H9 (cell line): Measurements from ENCODE around the gene FOLR2. TPM values are rescaled to one million over a fixed set of nuclear protein-coding genes. Genes with fewer than 3 reads are reported as not detected.

ENCODE experiments used
- DNase-seq: peaks from one replicate; pipeline ENCODE4 v3.0.0-alpha.2; 2017
- H2AFZ ChIP-seq: one replicate; pipeline ENCODE4 v1.6.1; 2013; ENCODE audit warnings: mild to moderate bottlenecking, low read length, control low read depth, moderate library complexity
- H2AK5ac ChIP-seq: 2 replicates; pipeline ENCODE4 v1.6.1; 2013; ENCODE audit warnings: low read length, control low read depth, mixed read lengths; ENCODE audit not compliant: insufficient read length
- H2BK120ac ChIP-seq: one replicate; pipeline ENCODE4 v1.6.1; 2013; ENCODE audit warnings: low read depth, mild to moderate bottlenecking, low read length, control low read depth, inconsistent platforms; ENCODE audit not compliant: poor library complexity, severe bottlenecking
- H2BK12ac ChIP-seq: 2 replicates; pipeline ENCODE4 v1.6.1; 2013; ENCODE audit warnings: low read length, control low read depth, mixed read lengths, low read depth; ENCODE audit not compliant: insufficient read length
- H2BK15ac ChIP-seq: 2 replicates; pipeline ENCODE4 v1.6.1; 2013; ENCODE audit warnings: low read depth, low read length, control low read depth
- H2BK20ac ChIP-seq: one replicate; pipeline ENCODE4 v1.6.1; 2013; ENCODE audit warnings: low read depth, mild to moderate bottlenecking, low read length, control low read depth, inconsistent platforms; ENCODE audit not compliant: poor library complexity, severe bottlenecking
- H2BK5ac ChIP-seq: 2 replicates; pipeline ENCODE4 v1.6.1; 2013; ENCODE audit warnings: low read length, control low read depth, mixed read lengths; ENCODE audit not compliant: insufficient read length
- H3K14ac ChIP-seq: 2 replicates; pipeline ENCODE4 v1.6.1; 2013; ENCODE audit warnings: low read length, control low read depth; ENCODE audit not compliant: insufficient read depth
- H3K18ac ChIP-seq: 2 replicates; pipeline ENCODE4 v1.6.1; 2013; ENCODE audit warnings: low read depth, mild to moderate bottlenecking, mixed read lengths, low read length, control low read depth; ENCODE audit not compliant: insufficient read length
- H3K23ac ChIP-seq: 2 replicates; pipeline ENCODE4 v1.6.1; 2013; ENCODE audit warnings: low read length, control low read depth, mixed read lengths, low read depth; ENCODE audit not compliant: insufficient read length
- H3K23me2 ChIP-seq: 2 replicates; pipeline ENCODE4 v1.6.1; 2013; ENCODE audit warnings: low read depth, mild to moderate bottlenecking, mixed read lengths, low read length, control low read depth; ENCODE audit not compliant: insufficient read length, poor library complexity, severe bottlenecking
- H3K27ac ChIP-seq: 2 replicates; pipeline ENCODE4 v1.5.1; 2013; ENCODE audit warnings: low read length, control low read depth, mixed read lengths, low read depth; ENCODE audit not compliant: insufficient read length
- H3K27me3 ChIP-seq: 2 replicates; pipeline ENCODE4 v1.6.1; 2013; ENCODE audit warnings: low read length, control low read depth, inconsistent platforms; ENCODE audit not compliant: insufficient read depth
- H3K4ac ChIP-seq: 2 replicates; pipeline ENCODE4 v1.6.1; 2013; ENCODE audit warnings: low read depth, mild to moderate bottlenecking, control low read depth, inconsistent platforms, low read length, moderate library complexity
- H3K4me1 ChIP-seq: 2 replicates; pipeline ENCODE4 v1.6.1; 2013; ENCODE audit warnings: low read length, control low read depth, inconsistent platforms; ENCODE audit not compliant: insufficient read depth
- H3K4me2 ChIP-seq: 2 replicates; pipeline ENCODE4 v1.6.1; 2013; ENCODE audit warnings: low read length, control low read depth, mixed read lengths; ENCODE audit not compliant: insufficient read length, insufficient read depth
- H3K56ac ChIP-seq: 2 replicates; pipeline ENCODE4 v1.6.1; 2013; ENCODE audit warnings: low read depth, mild to moderate bottlenecking, mixed read lengths, low read length, control low read depth; ENCODE audit not compliant: insufficient read length
- H3K79me1 ChIP-seq: 2 replicates; pipeline ENCODE4 v1.6.1; 2013; ENCODE audit warnings: low read depth, mild to moderate bottlenecking, moderate library complexity, low read length, control low read depth, inconsistent platforms; ENCODE audit not compliant: insufficient read depth, poor library complexity, severe bottlenecking
- H3K79me2 ChIP-seq: 2 replicates; pipeline ENCODE4 v1.6.1; 2013; ENCODE audit warnings: low read length, control low read depth, inconsistent platforms; ENCODE audit not compliant: insufficient read depth
- H3K9ac ChIP-seq: 2 replicates; pipeline ENCODE4 v1.6.1; 2013; ENCODE audit warnings: low read length, control low read depth, mixed read lengths; ENCODE audit not compliant: insufficient read length; ENCODE audit errors: extremely low read depth
- H3K9me3 ChIP-seq: one replicate; pipeline ENCODE4 v1.6.1; 2013; ENCODE audit warnings: low read depth, low read length, inconsistent platforms; ENCODE audit not compliant: control insufficient read depth
- H3T11ph ChIP-seq: one replicate; pipeline ENCODE4 v1.6.1; 2013; ENCODE audit warnings: mild to moderate bottlenecking, low read length, control low read depth, inconsistent platforms
- H4K20me1 ChIP-seq: one replicate; pipeline ENCODE4 v1.6.1; 2013; ENCODE audit not compliant: control insufficient read depth, insufficient read length, insufficient read depth
- H4K5ac ChIP-seq: 2 replicates; pipeline ENCODE4 v1.6.1; 2013; ENCODE audit warnings: low read depth, mild to moderate bottlenecking, mixed read lengths, low read length, control low read depth; ENCODE audit not compliant: insufficient read length
- H4K8ac ChIP-seq: replicated peaks from 2 replicates; pipeline ENCODE4 v1.6.1; 2013; ENCODE audit warnings: low read length, control low read depth, mixed read lengths, low read depth; ENCODE audit not compliant: insufficient read length
- H4K91ac ChIP-seq: 2 replicates; pipeline ENCODE4 v1.6.1; 2013; ENCODE audit warnings: low read depth, mild to moderate bottlenecking, moderate library complexity, mixed read lengths, low read length, control low read depth; ENCODE audit not compliant: insufficient read length
- H3K27ac Mint-ChIP-seq, 3 experiments: 2 replicates in 2 of 3; 3 replicates in 1 of 3; pipeline ENCODE4 v1.8.0; 2020 to 2021; ENCODE audit warnings: mixed read lengths in 3 of 3, mild to moderate bottlenecking in 1 of 3, moderate library complexity in 1 of 3
- H3K27me3 Mint-ChIP-seq: 2 replicates; pipeline ENCODE4 v1.8.0; 2021; ENCODE audit warnings: low read depth, mild to moderate bottlenecking, moderate library complexity, mixed read lengths
- H3K36me3 Mint-ChIP-seq, 3 experiments: 2 replicates in 2 of 3; 3 replicates in 1 of 3; pipeline ENCODE4 v1.8.0; 2020 to 2021; ENCODE audit warnings: low read depth in 3 of 3, mixed read lengths in 3 of 3; ENCODE audit not compliant: insufficient read depth in 1 of 3
- H3K4me1 Mint-ChIP-seq, 2 experiments: 2 replicates each; pipeline ENCODE4 v1.8.0; 2020; ENCODE audit warnings: mixed read lengths in 2 of 2
- H3K4me3 Mint-ChIP-seq, 2 experiments: 2 replicates in 1 of 2; 3 replicates in 1 of 2; pipeline ENCODE4 v1.8.0; 2020 to 2021; ENCODE audit warnings: mild to moderate bottlenecking in 2 of 2, mixed read lengths in 2 of 2, moderate library complexity in 1 of 2
- H3K9me3 Mint-ChIP-seq, 2 experiments: 2 replicates in 1 of 2; 3 replicates in 1 of 2; pipeline ENCODE4 v1.8.0; 2020; ENCODE audit warnings: mild to moderate bottlenecking in 2 of 2, mixed read lengths in 2 of 2, moderate library complexity in 1 of 2
- CTCF ChIP-seq: fragments of 200-600 bp; sonication (generic); conservative IDR thresholded peaks from 3 replicates; pipeline ENCODE4 v1.8.0; 2021; ENCODE audit warnings: antibody characterized with exemption, mild to moderate bottlenecking
- WGBS: extraction: QIAGEN DNeasy Blood & Tissue Kit; methylation state at CpG from one replicate; pipeline ENCODE4 v1.1.7; 2013; ENCODE audit warnings: missing lambda C conversion rate, low lambda C conversion rate, mixed read lengths; ENCODE audit not compliant: insufficient read length; ENCODE audit errors: extremely low coverage; 5-methylcytosine and 5-hydroxymethylcytosine counted together
- total RNA-seq: library from RNA; stranded (reverse); gene quantifications from 2 replicates; pipeline ENCODE4 v1.2.1, GENCODE V29; 2021

The FOLR2 gene
- total RNA-seq, 1 experiment from 2014 or later: not detected

GRCh38 chr11:72244060-72244360 is 27.4 kb downstream of the FOLR2 start, which contains the start of gene PHOX2A:
Gene PHOX2A (minus strand): TSS chr11:72244176. CDS start chr11:72244004, 172 bp downstream.
- Histone ChIP-seq H4K8ac (no peak within 1 kb of the TSS), H3K4ac (no peak within 1 kb of the TSS), H3K14ac (no peak within 1 kb of the TSS), H3K4me2 (peak within 1 kb of the TSS; percentile 98), H2AK5ac (no peak within 1 kb of the TSS), H3K23ac (no peak within 1 kb of the TSS), H4K91ac (no peak within 1 kb of the TSS), H2BK15ac (no peak within 1 kb of the TSS), H2BK20ac (no peak within 1 kb of the TSS), H2AFZ (no peak within 1 kb of the TSS), H3K27me3 (peaks cover 76% of the 10 kb centered on the region), H3K79me1 (no peaks in the 10 kb centered on the region), H3K56ac (no peak within 1 kb of the TSS), H3K9ac (no peak within 1 kb of the TSS), H3K4me1 (peaks cover 9% of the 10 kb centered on the region; the same call in 1 of the 2 replicates), H2BK120ac (no peak within 1 kb of the TSS), H3K23me2 (peaks cover 24% of the 10 kb centered on the region), H3T11ph (no peak within 1 kb of the TSS), H2BK12ac (no peak within 1 kb of the TSS), H3K18ac (no peak within 1 kb of the TSS), H2BK5ac (no peak within 1 kb of the TSS), H3K79me2 (no peaks in the 10 kb centered on the region), H3K27ac (no peak within 1 kb of the TSS), H4K20me1 (no peaks in the 10 kb centered on the region), H3K9me3 (no peaks in the 10 kb centered on the region), H4K5ac (no peak within 1 kb of the TSS)
- Mint-ChIP-seq H3K27me3 (peaks cover 44% of the 10 kb centered on the region), H3K27ac (peak within 1 kb of the TSS in 1 of 3 experiments; percentile 3; a peak in 1 of 7 replicates), H3K4me3 (peak within 1 kb of the TSS; percentile 63 to 77), H3K4me1 (peaks cover 23 to 40% of the 10 kb centered on the region in 2 experiments), H3K36me3 (peaks cover 0 to 5% (median 0%) of the 10 kb centered on the region in 3 experiments; a peak in 3 of 7 replicates), H3K9me3 (peaks cover 0 to 6% of the 10 kb centered on the region in 2 experiments; a peak in 3 of 5 replicates)
- no peak for TF ChIP-seq CTCF
- no CpG with 5 or more reads among the region's 37 CpGs for WGBS
- peak; percentile 65 for DNase-seq
